ENCODE results near the gene RIT2.
"Not testable (repeated sequence)": the region's sequence is repeated elsewhere in the genome, so short reads cannot be mapped to it uniquely, and the experiment has no call there.

DNA sequence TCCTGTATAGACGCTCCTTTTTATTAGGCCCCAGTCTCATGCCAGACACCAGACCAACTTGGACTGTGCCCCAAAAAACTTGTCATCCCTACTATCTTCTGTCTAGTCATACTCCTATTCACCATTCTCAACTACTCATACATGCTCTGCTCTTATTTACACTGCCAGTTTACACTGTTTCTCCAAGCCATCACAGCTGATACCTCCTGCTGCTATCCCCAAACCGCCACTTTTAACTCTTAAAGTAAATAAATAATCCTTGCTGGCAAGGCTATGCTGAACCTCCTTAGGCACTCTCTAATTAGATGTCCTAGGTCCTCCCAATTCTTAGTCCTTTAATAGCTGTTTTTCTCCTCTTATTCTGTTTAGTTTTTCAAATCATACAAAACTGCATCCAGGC lies 374.2 kb downstream of the RIT2 start:
- not testable (repeated sequence) for TF ChIP-seq CTCF (conservative IDR thresholded peaks at IDR 0.05); EZH2 (IDR thresholded peaks at IDR 0.05; ENCODE audit: low read depth)
